Measurements from ENCODE around the gene SUCLA2. TPM values are rescaled to one million over a fixed set of nuclear protein-coding genes. Genes with fewer than 3 reads are reported as not detected.

SUCLA2 gene
- polyA plus RNA-seq, 3 donors, result 15.0 to 37.2 (median 34.3) TPM

DNA sequence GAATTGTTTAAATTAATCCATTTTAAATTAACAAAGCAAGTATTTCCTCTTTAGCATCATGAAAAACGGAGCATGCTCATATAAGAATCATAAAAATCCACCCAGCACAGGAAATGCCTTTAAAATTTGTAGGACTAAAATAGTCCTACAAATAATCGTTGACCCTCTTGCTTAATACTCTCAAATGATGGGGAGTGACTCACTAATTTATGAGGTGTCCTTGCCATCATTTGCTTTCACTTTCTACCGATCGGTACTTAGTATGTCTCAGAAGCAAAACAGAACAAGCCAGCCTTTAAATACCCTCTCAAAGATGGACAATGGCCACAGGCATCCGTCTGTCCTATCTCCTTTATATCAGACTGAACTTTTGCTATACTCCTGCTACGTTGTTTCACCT lies 97.2 kb downstream of the SUCLA2 start:
- Histone ChIP-seq H3K4me3 (replicated peaks in 1 of 3; ENCODE audit: low read depth in 2 of 3, low read length in 3 of 3) (peak overlapping the region; percentile 68 to 100 (median 82)), H3K4me2 (replicated peaks; ENCODE audit: extremely low read depth, low read length, poor library complexity, severe bottlenecking) (peak overlapping the region; percentile 75), H3K36me3 (replicated peaks in 1 of 2; ENCODE audit: control insufficient read depth in 1 of 2, insufficient read depth in 2 of 2, low read length in 2 of 2) (no peaks in the 10 kb centered on the region), H3K4me1 (ENCODE audit: control insufficient read depth in 1 of 2, insufficient read depth in 2 of 2, low read length in 2 of 2) (peaks cover 7 to 11% of the 10 kb centered on the region in 2 donors), H3K9me3 (replicated peaks in 1 of 2; ENCODE audit: control insufficient read depth in 1 of 2, insufficient read depth in 1 of 2, low read length in 2 of 2) (peaks cover 0 to 7% of the 10 kb centered on the region in 2 donors), H2AFZ (ENCODE audit: insufficient read depth, low read depth, low read length, poor library complexity, severe bottlenecking) (peak overlapping the region; percentile 75), H4K20me1 (ENCODE audit: insufficient read depth, low read length) (no peaks in the 10 kb centered on the region), H3K9ac (ENCODE audit: insufficient read depth, low read length, poor library complexity, severe bottlenecking) (peak overlapping the region; percentile 72), H3K27me3 (ENCODE audit: control insufficient read depth in 2 of 2, insufficient read depth in 2 of 2, low read length in 2 of 2) (no peaks in the 10 kb centered on the region), H3K27ac (ENCODE audit: low read depth in 1 of 2, low read length in 2 of 2) (peak overlapping the region; percentile 81 to 97), H3K79me2 (ENCODE audit: insufficient read depth, low read length) (no peaks in the 10 kb centered on the region)
- TF ChIP-seq, protein P1, sequence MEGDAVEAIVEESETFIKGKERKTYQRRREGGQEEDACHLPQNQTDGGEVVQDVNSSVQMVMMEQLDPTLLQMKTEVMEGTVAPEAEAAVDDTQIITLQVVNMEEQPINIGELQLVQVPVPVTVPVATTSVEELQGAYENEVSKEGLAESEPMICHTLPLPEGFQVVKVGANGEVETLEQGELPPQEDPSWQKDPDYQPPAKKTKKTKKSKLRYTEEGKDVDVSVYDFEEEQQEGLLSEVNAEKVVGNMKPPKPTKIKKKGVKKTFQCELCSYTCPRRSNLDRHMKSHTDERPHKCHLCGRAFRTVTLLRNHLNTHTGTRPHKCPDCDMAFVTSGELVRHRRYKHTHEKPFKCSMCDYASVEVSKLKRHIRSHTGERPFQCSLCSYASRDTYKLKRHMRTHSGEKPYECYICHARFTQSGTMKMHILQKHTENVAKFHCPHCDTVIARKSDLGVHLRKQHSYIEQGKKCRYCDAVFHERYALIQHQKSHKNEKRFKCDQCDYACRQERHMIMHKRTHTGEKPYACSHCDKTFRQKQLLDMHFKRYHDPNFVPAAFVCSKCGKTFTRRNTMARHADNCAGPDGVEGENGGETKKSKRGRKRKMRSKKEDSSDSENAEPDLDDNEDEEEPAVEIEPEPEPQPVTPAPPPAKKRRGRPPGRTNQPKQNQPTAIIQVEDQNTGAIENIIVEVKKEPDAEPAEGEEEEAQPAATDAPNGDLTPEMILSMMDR (IDR thresholded peaks at IDR 0.05), result no peak
- peak; percentile 71 to 84 (median 71) for DNase-seq
- peaks cover 9% of the 10 kb centered on the region for H3K4me1 Mint-ChIP-seq
- H3K27me3 Mint-ChIP-seq (ENCODE audit: low read depth in 3 of 3), result peaks cover 0 to 3% (median 0%) of the 10 kb centered on the region in 3 donors
- H3K27ac Mint-ChIP-seq, result peak overlapping the region; percentile 94 to 99 (median 97)
- WGBS (ENCODE audit: insufficient coverage), result 44% methylated on average over 4 of the region's 6 CpGs
- peaks cover 0 to 20% (median 16%) of the 10 kb centered on the region in 7 donors for H3K9me3 Mint-ChIP-seq
- peaks cover 2 to 4% of the 10 kb centered on the region in 2 donors for H3K36me3 Mint-ChIP-seq
- intact Hi-C loops (cut with micrococcal nuclease), result no loop called here
- H3K4me3 Mint-ChIP-seq, result peak overlapping the region; percentile 82 to 94

DNA sequence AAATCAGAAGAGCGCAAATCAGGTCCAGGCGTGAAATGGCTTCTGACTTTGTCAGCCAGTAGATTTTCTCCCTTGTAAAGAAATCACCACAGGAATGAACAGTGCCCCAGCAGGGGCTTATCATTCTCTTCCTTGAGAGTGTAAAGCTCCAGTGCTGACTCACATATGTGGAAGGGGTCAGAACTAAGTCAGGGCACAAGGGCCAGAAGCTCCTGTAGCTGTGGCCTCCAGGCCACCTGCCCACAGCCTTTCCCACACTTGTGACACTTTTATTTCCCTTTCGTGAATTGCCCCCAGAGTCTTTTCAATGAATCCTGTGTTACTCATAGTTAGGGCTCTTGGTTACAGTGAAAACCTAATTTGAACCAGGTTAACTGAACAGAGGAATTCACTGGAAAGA lies 99.6 kb downstream of the SUCLA2 start:
- Histone ChIP-seq H3K79me2 (ENCODE audit: insufficient read depth, low read length) (no peaks in the 10 kb centered on the region), H3K36me3 (replicated peaks in 1 of 2; ENCODE audit: control insufficient read depth in 1 of 2, insufficient read depth in 2 of 2, low read length in 2 of 2) (no peaks in the 10 kb centered on the region), H3K27me3 (ENCODE audit: control insufficient read depth in 2 of 2, insufficient read depth in 2 of 2, low read length in 2 of 2) (no peaks in the 10 kb centered on the region), H3K4me1 (ENCODE audit: control insufficient read depth in 1 of 2, insufficient read depth in 2 of 2, low read length in 2 of 2) (peaks cover 7 to 11% of the 10 kb centered on the region in 2 donors), H3K4me2 (replicated peaks; ENCODE audit: extremely low read depth, low read length, poor library complexity, severe bottlenecking) (no peak overlapping the region), H3K9ac (ENCODE audit: insufficient read depth, low read length, poor library complexity, severe bottlenecking) (no peak overlapping the region), H2AFZ (ENCODE audit: insufficient read depth, low read depth, low read length, poor library complexity, severe bottlenecking) (no peak overlapping the region), H3K4me3 (replicated peaks in 1 of 3; ENCODE audit: low read depth in 2 of 3, low read length in 3 of 3) (no peak overlapping the region), H4K20me1 (ENCODE audit: insufficient read depth, low read length) (no peaks in the 10 kb centered on the region), H3K9me3 (replicated peaks in 1 of 2; ENCODE audit: control insufficient read depth in 1 of 2, insufficient read depth in 1 of 2, low read length in 2 of 2) (no peaks in the 10 kb centered on the region), H3K27ac (ENCODE audit: low read depth in 1 of 2, low read length in 2 of 2) (no peak overlapping the region)
- no peak overlapping the region for H3K27ac Mint-ChIP-seq
- peaks cover 2 to 4% of the 10 kb centered on the region in 2 donors for H3K36me3 Mint-ChIP-seq
- H3K9me3 Mint-ChIP-seq, result peaks cover 0 to 16% (median 11%) of the 10 kb centered on the region in 7 donors
- no peak for DNase-seq
- TF ChIP-seq, protein P1 (IDR thresholded peaks at IDR 0.05), result no peak
- peaks cover 9% of the 10 kb centered on the region for H3K4me1 Mint-ChIP-seq
- intact Hi-C loops (cut with micrococcal nuclease), result no loop called here
- 100% methylated on average over 1 of the region's 3 CpGs for WGBS (ENCODE audit: insufficient coverage)
- no peak overlapping the region for H3K4me3 Mint-ChIP-seq
- peaks cover 0 to 3% (median 2%) of the 10 kb centered on the region in 3 donors for H3K27me3 Mint-ChIP-seq (ENCODE audit: low read depth in 3 of 3)
